Muscle layer of colon (tissue), 2 donors: ENCODE results near the gene IRAK3.

Experiments
- H3K27ac ChIP-seq: one replicate; pipeline ENCODE4 v1.7.0; 2013; ENCODE audit warnings: low read depth, mild to moderate bottlenecking, low read length, moderate library complexity
- H3K27me3 ChIP-seq, 2 donors: one replicate each; pipeline ENCODE4 v1.7.0; 2013; ENCODE audit warnings: low read length in 2 of 2, mild to moderate bottlenecking in 2 of 2; ENCODE audit not compliant: insufficient read depth in 2 of 2, control insufficient read depth in 1 of 2
- H3K36me3 ChIP-seq: one replicate; pipeline ENCODE4 v1.7.0; 2013; ENCODE audit warnings: mild to moderate bottlenecking, low read length; ENCODE audit not compliant: insufficient read depth
- H3K4me1 ChIP-seq: one replicate; pipeline ENCODE4 v1.7.0; 2013; ENCODE audit warnings: mild to moderate bottlenecking, low read length; ENCODE audit not compliant: insufficient read depth
- H3K4me3 ChIP-seq, 2 donors: one replicate each; pipeline ENCODE4 v1.7.0; 2013; ENCODE audit warnings: low read length in 2 of 2, low read depth in 1 of 2, mild to moderate bottlenecking in 1 of 2, moderate library complexity in 1 of 2
- H3K9ac ChIP-seq: one replicate; pipeline ENCODE4 v1.7.0; 2013; ENCODE audit warnings: low read length
- H3K9me3 ChIP-seq: one replicate; pipeline ENCODE4 v1.7.0; 2013; ENCODE audit warnings: mild to moderate bottlenecking, low read length
- donor health status: abdominal sarcoma.
- donor health status: Adenocarcinoma of cecum.

IRAK3 gene, protein sequence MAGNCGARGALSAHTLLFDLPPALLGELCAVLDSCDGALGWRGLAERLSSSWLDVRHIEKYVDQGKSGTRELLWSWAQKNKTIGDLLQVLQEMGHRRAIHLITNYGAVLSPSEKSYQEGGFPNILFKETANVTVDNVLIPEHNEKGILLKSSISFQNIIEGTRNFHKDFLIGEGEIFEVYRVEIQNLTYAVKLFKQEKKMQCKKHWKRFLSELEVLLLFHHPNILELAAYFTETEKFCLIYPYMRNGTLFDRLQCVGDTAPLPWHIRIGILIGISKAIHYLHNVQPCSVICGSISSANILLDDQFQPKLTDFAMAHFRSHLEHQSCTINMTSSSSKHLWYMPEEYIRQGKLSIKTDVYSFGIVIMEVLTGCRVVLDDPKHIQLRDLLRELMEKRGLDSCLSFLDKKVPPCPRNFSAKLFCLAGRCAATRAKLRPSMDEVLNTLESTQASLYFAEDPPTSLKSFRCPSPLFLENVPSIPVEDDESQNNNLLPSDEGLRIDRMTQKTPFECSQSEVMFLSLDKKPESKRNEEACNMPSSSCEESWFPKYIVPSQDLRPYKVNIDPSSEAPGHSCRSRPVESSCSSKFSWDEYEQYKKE

GRCh38 chr12:66188584-66189485 is at the start of gene IRAK3:
TSS of gene IRAK3 (plus strand) at chr12:66189214. CDS start at chr12:66189300, 86 bp downstream.
- Histone ChIP-seq H3K36me3 (no peaks in the 10 kb centered on the region), H3K9ac (no peak within 1 kb of the TSS), H3K4me1 (no peaks in the 10 kb centered on the region), H3K4me3 (peak within 1 kb of the TSS; percentile 20 to 50), H3K27me3 (peaks cover 0 to 8% of the 10 kb centered on the region in 2 donors), H3K9me3 (no peaks in the 10 kb centered on the region), H3K27ac (peak within 1 kb of the TSS; percentile 21)

DNA sequence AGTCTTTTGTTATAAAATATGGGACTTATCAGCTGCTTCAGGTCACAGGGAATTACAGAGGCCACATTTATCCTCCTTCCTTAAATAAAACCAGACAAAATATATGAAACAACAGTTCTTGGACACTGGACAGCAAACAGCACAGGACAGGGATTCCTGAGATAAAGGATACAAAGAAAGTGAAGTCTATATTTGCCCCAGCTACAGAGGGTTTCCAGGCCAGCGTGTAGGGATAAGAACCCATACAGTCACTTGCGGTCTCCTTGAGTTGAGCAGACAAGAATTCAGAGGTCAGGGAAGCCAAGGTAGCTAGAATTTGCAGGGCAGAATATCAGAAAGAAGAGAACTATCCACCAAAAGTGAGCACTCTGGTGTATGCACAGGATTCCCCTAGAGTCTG is 49.7 kb upstream of the IRAK3 start:
- Histone ChIP-seq H3K27ac (no peak overlapping the region), H3K36me3 (peaks cover 30% of the 10 kb centered on the region)

DNA sequence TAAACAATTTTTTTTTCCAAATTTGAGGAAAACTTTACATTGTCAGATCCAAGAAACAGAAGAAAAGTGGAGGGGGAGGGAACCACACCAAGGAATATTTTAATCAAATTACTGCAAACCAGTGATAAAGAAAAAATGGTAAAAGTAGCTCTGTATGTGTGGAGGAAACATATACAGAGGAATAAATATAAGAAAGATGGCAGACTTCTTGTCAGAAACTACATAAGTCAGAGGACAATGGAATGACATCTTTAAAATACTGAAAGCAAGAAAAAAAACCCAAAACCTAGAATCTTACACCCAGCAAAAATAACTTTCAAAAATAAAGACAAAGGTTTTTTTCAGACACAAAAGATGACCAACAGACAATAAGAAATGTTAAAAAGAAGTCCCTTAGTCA is 48.3 kb upstream of the IRAK3 start:
- no peak overlapping the region for H3K4me3 ChIP-seq
- H3K36me3 ChIP-seq = peaks cover 31% of the 10 kb centered on the region

More for the DNA sequence above, 49.7 kb upstream of the IRAK3 start:
- no peak overlapping the region for H3K9ac ChIP-seq
- peaks cover 5% of the 10 kb centered on the region for H3K9me3 ChIP-seq
- no peaks in the 10 kb centered on the region for H3K27me3 ChIP-seq
- no peak overlapping the region for H3K4me3 ChIP-seq
- no peaks in the 10 kb centered on the region for H3K4me1 ChIP-seq

DNA sequence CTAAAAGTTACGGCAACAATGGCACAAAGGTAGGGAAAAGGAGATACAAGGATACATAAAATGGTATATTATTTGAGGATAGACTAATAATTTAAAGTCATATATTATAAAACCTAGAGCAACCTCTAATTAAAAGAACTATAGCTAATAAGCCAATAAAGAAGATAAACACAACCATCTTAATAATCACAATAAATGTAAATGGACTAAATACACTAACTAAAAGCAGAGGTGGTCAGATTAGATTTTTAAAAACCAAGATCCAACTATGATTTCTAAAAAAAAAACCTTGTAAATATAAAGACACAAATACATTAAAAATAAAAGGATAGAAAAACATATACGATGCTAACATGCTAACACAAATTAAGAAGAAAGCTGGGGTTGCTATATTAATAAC is 47.7 kb upstream of the IRAK3 start:
- Histone ChIP-seq H3K9me3 (peaks cover 5% of the 10 kb centered on the region), H3K36me3 (peaks cover 33% of the 10 kb centered on the region), H3K4me1 (no peaks in the 10 kb centered on the region), H3K4me3 (no peak overlapping the region), H3K27me3 (no peaks in the 10 kb centered on the region), H3K9ac (no peak overlapping the region), H3K27ac (no peak overlapping the region)

More for the DNA sequence above, 48.3 kb upstream of the IRAK3 start:
- Histone ChIP-seq H3K27me3 (no peaks in the 10 kb centered on the region), H3K9me3 (peaks cover 5% of the 10 kb centered on the region), H3K4me1 (no peaks in the 10 kb centered on the region), H3K9ac (no peak overlapping the region), H3K27ac (no peak overlapping the region)

GRCh38 chr12:66142826-66143225 is 46.2 kb upstream of the IRAK3 start:
- H3K9ac ChIP-seq = no peak overlapping the region
- peaks cover 5% of the 10 kb centered on the region for H3K9me3 ChIP-seq
- no peaks in the 10 kb centered on the region for H3K4me1 ChIP-seq
- no peak overlapping the region for H3K4me3 ChIP-seq
- no peaks in the 10 kb centered on the region for H3K27me3 ChIP-seq
- peaks cover 28% of the 10 kb centered on the region for H3K36me3 ChIP-seq
- H3K27ac ChIP-seq = no peak overlapping the region

DNA sequence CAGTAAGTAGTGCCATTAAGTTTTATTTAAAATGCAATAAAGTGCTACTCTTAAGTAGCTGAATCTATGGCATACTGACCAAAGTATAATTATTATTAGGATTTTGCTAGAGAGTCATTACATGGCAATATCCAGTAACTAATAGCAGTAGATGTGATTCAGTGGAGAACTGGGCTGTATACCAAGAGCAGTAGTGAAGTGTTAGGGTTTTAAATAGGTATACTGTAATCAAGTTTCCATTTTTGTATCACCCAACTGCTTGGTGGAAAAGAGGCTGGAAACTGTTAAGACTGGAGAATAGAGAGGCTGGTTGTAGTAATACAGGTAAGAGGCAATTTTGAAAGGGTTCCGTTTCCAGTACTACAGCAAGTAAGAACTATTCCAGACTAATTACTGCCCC is 45.1 kb upstream of the IRAK3 start:
- Histone ChIP-seq H3K36me3 (peaks cover 31% of the 10 kb centered on the region), H3K4me1 (no peaks in the 10 kb centered on the region), H3K27me3 (no peaks in the 10 kb centered on the region), H3K9me3 (peaks cover 5% of the 10 kb centered on the region), H3K4me3 (no peak overlapping the region), H3K9ac (no peak overlapping the region), H3K27ac (no peak overlapping the region)

GRCh38 chr12:66144791-66145754 is 43.9 kb upstream of the IRAK3 start:
- Histone ChIP-seq H3K4me3 (no peak overlapping the region), H3K27me3 (no peaks in the 10 kb centered on the region), H3K9me3 (peaks cover 5% of the 10 kb centered on the region), H3K36me3 (peaks cover 27% of the 10 kb centered on the region), H3K9ac (no peak overlapping the region), H3K4me1 (no peaks in the 10 kb centered on the region), H3K27ac (no peak overlapping the region)

DNA sequence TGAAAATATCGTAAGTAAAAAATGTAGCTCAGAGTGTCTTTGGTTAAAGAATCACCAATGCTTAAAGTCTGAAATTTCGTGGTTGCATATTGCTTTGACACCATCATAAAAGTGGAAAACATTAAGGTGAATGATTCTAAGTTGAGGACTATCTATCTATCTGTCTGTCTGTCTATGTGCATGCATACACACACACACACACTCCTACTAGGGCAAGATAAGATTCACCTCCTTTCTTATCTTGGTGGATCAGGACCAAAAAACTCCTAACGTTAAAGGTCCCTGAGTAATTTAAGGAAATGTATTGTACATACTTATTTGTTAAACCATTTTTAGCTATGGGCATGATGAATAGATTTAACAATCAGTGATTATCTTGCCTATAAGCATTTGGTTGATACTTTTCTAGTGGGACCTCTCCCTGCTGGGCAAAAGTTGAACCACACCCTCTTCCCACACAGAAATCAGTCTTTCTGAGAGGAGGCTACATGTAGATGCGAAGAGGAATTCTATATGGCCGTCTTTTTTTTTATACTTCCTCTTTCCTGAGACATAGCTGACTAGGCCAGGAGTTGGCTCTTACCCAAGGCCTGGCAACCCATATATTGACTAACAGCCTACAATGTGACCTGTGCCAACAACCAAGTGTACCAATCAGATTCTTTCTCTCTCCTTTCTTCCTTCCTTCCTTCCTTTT is 39.2 kb upstream of the IRAK3 start:
- H3K36me3 ChIP-seq = peaks cover 15% of the 10 kb centered on the region
- H3K4me3 ChIP-seq = no peak overlapping the region
- H3K27ac ChIP-seq = no peak overlapping the region
- no peak overlapping the region for H3K9ac ChIP-seq
- no peaks in the 10 kb centered on the region for H3K9me3 ChIP-seq
- H3K4me1 ChIP-seq = peaks cover 10% of the 10 kb centered on the region
- no peaks in the 10 kb centered on the region for H3K27me3 ChIP-seq

GRCh38 chr12:66152732-66153131 is 36.3 kb upstream of the IRAK3 start:
- Histone ChIP-seq H3K36me3 (peaks cover 10% of the 10 kb centered on the region), H3K27ac (no peak overlapping the region), H3K9ac (no peak overlapping the region), H3K4me3 (no peak overlapping the region), H3K27me3 (no peaks in the 10 kb centered on the region), H3K4me1 (peaks cover 15% of the 10 kb centered on the region), H3K9me3 (no peaks in the 10 kb centered on the region)

GRCh38 chr12:66154776-66155175 is 34.2 kb upstream of the IRAK3 start:
- Histone ChIP-seq H3K4me3 (no peak overlapping the region), H3K36me3 (peaks cover 9% of the 10 kb centered on the region), H3K4me1 (peaks cover 15% of the 10 kb centered on the region), H3K9ac (no peak overlapping the region), H3K9me3 (no peaks in the 10 kb centered on the region), H3K27ac (no peak overlapping the region), H3K27me3 (no peaks in the 10 kb centered on the region)
